Activated CD4-positive, alpha-beta memory T cell treated with anti-CD3 and anti-CD28 coated beads for 36 hours (primary cell): ENCODE data around the gene ZNF821. TPM values are rescaled to one million over a fixed set of nuclear protein-coding genes. Genes with fewer than 3 reads are reported as not detected.

Source experiments
- CTCF ChIA-PET: fragments of 350-600 bp; sonication (Branson Sonifier 250); formaldehyde crosslinking; loops from one replicate; lab custom pipeline; 2021; ENCODE audit warnings: antibody characterized with exemption, inconsistent platforms; lab: Charles Lee
- POLR2A ChIA-PET: fragments of 350-600 bp; sonication (Branson Sonifier 250); formaldehyde crosslinking; loops from one replicate; lab custom pipeline; 2021; ENCODE audit warnings: antibody characterized with exemption; lab: Charles Lee
- DNase-seq: peaks from one replicate; pipeline ENCODE4 v3.0.0-alpha.2; 2020
- H3K27ac Mint-ChIP-seq: one replicate; pipeline ENCODE4 v1.8.0; 2021; ENCODE audit warnings: mixed read lengths
- H3K27me3 Mint-ChIP-seq: one replicate; pipeline ENCODE4 v1.8.0; 2021; ENCODE audit warnings: mixed read lengths
- H3K36me3 Mint-ChIP-seq: one replicate; pipeline ENCODE4 v1.8.0; 2021; ENCODE audit warnings: mixed read lengths
- H3K4me1 Mint-ChIP-seq: one replicate; pipeline ENCODE4 v1.8.0; 2021; ENCODE audit warnings: low read depth, mixed read lengths
- H3K4me3 Mint-ChIP-seq: one replicate; pipeline ENCODE4 v1.8.0; 2021; ENCODE audit warnings: mild to moderate bottlenecking, mixed read lengths
- H3K9me3 Mint-ChIP-seq: one replicate; pipeline ENCODE4 v1.8.0; 2021; ENCODE audit warnings: mixed read lengths
- intact Hi-C: fragments of 100-400 bp; cut with micrococcal nuclease; formaldehyde crosslinking; loops from one replicate; pipeline ENCODE4 v1.15.1; 2023
- total RNA-seq, 2 experiments: library from RNA; stranded (reverse); gene quantifications; one replicate each; pipeline ENCODE4 v1.2.3, GENCODE V29; 2021

The ZNF821 gene
- total RNA-seq, 2 experiments from 2014 or later, result 6.8 to 7.3 TPM

DNA sequence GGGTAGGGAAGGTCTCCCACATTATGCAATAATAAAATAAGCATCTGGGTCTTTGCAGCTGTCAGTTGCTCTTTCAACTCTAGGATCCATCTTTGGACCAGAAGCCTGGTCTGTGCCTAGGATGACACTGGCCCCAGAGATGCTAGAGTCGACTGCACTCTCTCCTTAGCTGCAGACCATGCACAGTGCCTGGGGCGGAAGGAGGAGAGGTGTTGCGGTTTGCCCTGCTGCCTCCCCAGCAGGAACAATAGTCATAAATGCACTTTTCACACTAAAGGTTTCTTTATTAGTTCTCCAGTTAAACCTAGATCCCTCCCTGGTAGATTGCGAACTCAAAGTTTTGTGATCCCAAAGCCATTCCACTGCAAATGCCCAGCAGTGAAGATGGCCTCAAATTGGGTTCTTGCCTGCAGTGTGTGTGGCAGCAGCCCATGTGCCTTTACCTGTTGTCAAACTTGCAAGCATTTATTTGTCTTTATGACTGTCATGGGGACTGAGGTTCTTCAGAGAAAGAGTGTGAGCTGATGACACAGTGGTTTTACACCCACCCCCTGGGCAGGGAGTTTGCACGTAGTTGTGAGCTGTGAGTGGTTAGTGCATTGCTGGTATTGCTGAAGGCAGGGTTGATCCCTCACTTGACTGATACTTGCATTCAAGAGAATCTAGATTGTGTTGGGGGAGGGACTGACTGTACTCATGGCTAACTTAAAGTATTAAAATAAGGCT, 27.9 kb downstream of the ZNF821 start:
- peak overlapping the region; percentile 86 for H3K27ac Mint-ChIP-seq
- peaks cover 23% of the 10 kb centered on the region for H3K36me3 Mint-ChIP-seq
- ChIA-PET POLR2A (interaction anchor here (1.2 kb wide), 1 partner anchor 14 kb away, joined by 5 read pairs; no protein-coding TSS in a partner anchor), CTCF (interaction anchor here (1.6 to 6.4 kb wide), 3 partner anchors 9 to 106 kb away, joined by 4 to 34 read pairs (median 9); partner anchors contain the start of gene ZNF821)
- H3K4me3 Mint-ChIP-seq, result no peak overlapping the region
- intact Hi-C loops, result loop anchor here (1.0 kb wide), 3 partner anchors 11 to 26 kb away; partner anchors contain the start of gene ATXN1L
- peaks cover 50% of the 10 kb centered on the region for H3K4me1 Mint-ChIP-seq
- DNase-seq, result peak; percentile 72
- H3K27me3 Mint-ChIP-seq, result no peaks in the 10 kb centered on the region
- no peaks in the 10 kb centered on the region for H3K9me3 Mint-ChIP-seq

DNA sequence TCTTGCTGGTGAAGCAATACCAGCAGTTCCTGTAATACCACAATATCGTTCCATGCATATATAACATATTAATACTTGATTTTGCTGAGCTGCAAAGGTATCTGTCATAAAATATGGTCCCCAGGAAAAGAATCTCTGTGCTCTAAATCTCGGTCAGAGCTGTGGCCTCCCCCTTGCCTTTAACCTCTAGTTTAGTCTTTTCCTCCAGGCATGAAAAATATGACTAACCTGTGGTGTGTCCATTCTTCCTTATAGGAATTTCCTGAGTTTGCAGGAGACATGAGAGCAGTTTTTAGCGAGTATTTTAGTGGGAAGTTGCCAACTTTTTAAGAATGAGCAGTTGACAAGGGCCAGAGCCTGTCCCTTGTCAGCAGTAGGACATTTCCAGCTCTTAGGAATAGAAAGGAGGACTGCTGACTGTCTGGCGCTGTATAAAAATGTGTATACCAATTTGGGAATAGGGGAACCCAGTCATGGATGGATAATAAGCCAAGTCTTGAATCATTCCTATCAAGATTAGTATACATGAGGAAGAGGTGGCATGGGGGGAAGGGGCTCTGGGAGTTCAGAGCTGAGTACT, 29.5 kb downstream of the ZNF821 start:
- POLR2A ChIA-PET, result no interaction called here
- H3K27me3 Mint-ChIP-seq, result no peaks in the 10 kb centered on the region
- H3K27ac Mint-ChIP-seq, result peak overlapping the region; percentile 77
- H3K4me1 Mint-ChIP-seq, result peaks cover 50% of the 10 kb centered on the region
- no peak for DNase-seq
- CTCF ChIA-PET, result interaction anchor here (6.4 kb wide), 1 partner anchor 29 kb away, joined by 34 read pairs; the partner anchor contains the start of gene ZNF821
- H3K4me3 Mint-ChIP-seq, result no peak overlapping the region
- H3K9me3 Mint-ChIP-seq, result no peaks in the 10 kb centered on the region
- intact Hi-C loops, result no loop called here
- H3K36me3 Mint-ChIP-seq, result peaks cover 34% of the 10 kb centered on the region

DNA sequence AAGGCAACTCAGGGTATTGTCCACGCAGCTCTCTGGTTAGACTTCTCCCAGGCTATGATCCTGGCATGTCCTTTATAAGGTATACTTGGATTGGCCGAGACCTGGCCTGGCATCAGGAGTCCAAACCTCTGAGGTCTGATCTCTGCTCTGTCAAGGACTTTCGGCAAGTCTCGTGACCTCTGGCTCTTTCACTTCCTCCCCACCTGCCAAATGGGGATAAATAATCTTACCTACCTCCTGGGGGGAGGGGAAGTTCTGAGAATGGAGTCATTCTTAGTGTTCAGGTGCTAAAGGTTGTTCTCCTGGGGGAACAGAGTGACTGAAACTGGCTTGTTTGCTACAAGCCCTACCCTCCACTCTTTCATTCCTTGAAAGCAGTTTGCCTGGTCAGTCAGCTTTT, 30.6 kb downstream of the ZNF821 start:
- Mint-ChIP-seq H3K27me3 (no peaks in the 10 kb centered on the region), H3K4me3 (no peak overlapping the region), H3K4me1 (peaks cover 52% of the 10 kb centered on the region), H3K9me3 (no peaks in the 10 kb centered on the region), H3K36me3 (peaks cover 35% of the 10 kb centered on the region), H3K27ac (peak overlapping the region; percentile 67)
- ChIA-PET POLR2A (no interaction called here), CTCF (interaction anchor here (1.5 to 6.4 kb wide), 2 partner anchors 29 to 30 kb away, joined by 4 to 34 read pairs; partner anchors contain the start of gene ZNF821)
- intact Hi-C loops, result no loop called here
- no peak for DNase-seq

DNA sequence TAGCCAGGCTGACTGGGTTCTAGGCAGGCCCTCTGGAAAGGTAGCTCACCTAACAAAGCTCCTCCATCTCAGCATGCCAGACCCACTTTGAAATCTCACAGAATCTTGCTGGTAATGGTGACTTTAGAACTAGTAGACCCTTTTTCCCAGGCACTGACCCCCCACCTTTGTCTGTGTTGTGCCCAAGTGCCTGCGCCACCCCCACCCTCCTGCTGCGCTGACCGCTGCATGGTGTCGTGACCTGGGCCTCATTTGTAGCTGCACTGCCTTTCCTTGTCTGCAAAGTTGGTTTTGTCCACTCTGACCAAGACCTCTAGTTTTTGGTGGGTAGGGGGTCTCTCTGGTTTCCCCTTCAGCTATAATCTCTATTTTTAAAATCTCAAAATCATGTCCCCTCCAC, 31.4 kb downstream of the ZNF821 start:
- no peaks in the 10 kb centered on the region for H3K9me3 Mint-ChIP-seq
- DNase-seq, result no peak
- peaks cover 40% of the 10 kb centered on the region for H3K36me3 Mint-ChIP-seq
- H3K4me3 Mint-ChIP-seq, result no peak overlapping the region
- H3K27me3 Mint-ChIP-seq, result no peaks in the 10 kb centered on the region
- ChIA-PET POLR2A (interaction anchor here (1.5 kb wide), 1 partner anchor 9 kb away, joined by 3 read pairs; no protein-coding TSS in a partner anchor), CTCF (interaction anchor here (1.5 kb wide), 1 partner anchor 30 kb away, joined by 4 read pairs; no protein-coding TSS in a partner anchor)
- peaks cover 58% of the 10 kb centered on the region for H3K4me1 Mint-ChIP-seq
- intact Hi-C loops, result no loop called here
- no peak overlapping the region for H3K27ac Mint-ChIP-seq

DNA sequence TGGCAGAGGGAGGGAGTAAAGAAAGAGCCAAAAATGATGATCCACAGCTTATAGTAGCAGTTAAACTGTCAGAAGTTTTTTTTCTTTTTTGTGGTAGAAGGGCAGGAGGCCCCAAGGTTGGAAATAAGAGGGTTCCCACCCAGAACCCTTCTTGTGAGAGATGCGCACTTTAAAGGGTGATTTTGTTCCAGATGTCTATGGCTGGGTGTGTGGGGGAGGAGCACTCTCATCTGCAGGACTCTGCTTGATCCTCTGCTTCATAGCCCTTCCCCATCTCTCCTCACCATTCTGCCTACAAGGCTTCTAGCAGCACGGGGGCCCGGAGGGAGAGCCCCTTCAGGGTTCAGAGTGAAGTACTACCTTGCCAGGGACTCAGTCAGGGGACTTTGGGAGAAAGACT, 31.8 kb downstream of the ZNF821 start:
- Mint-ChIP-seq H3K4me1 (peaks cover 60% of the 10 kb centered on the region), H3K9me3 (no peaks in the 10 kb centered on the region), H3K27ac (no peak overlapping the region), H3K27me3 (no peaks in the 10 kb centered on the region), H3K4me3 (no peak overlapping the region), H3K36me3 (peaks cover 40% of the 10 kb centered on the region)
- ChIA-PET POLR2A (interaction anchor here (1.5 kb wide), 1 partner anchor 9 kb away, joined by 3 read pairs; no protein-coding TSS in a partner anchor), CTCF (interaction anchor here (1.5 kb wide), 1 partner anchor 30 kb away, joined by 4 read pairs; no protein-coding TSS in a partner anchor)
- no peak for DNase-seq
- intact Hi-C loops, result no loop called here

DNA sequence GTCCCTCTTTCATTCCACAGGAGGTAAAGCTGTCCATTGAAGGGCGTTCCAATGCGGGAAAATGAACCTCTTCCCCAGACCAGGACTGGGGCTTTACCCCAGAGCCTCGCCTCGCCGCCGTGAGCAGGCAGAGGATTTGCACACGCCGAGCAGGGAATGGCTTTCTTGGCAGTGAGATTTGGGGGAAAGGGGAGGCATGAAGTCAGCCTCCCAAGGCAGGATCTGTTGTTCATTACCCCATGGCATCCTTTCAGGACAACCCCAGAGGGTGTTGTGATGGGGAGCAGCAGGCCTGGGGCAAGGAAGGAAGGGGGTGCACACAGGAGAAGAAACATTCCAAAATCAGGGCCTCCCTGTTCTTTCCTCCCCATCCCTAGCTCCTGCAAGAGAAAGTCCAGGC, 32.2 kb downstream of the ZNF821 start:
- H3K27me3 Mint-ChIP-seq, result no peaks in the 10 kb centered on the region
- H3K9me3 Mint-ChIP-seq, result no peaks in the 10 kb centered on the region
- CTCF ChIA-PET, result interaction anchor here (1.5 to 1.6 kb wide), 2 partner anchors 31 kb away, joined by 4 read pairs; no protein-coding TSS in a partner anchor
- no peak overlapping the region for H3K27ac Mint-ChIP-seq
- peaks cover 62% of the 10 kb centered on the region for H3K4me1 Mint-ChIP-seq
- POLR2A ChIA-PET, result interaction anchor here (1.5 kb wide), 1 partner anchor 9 kb away, joined by 3 read pairs; no protein-coding TSS in a partner anchor
- no peak overlapping the region for H3K4me3 Mint-ChIP-seq
- no peak for DNase-seq
- intact Hi-C loops, result no loop called here
- peaks cover 40% of the 10 kb centered on the region for H3K36me3 Mint-ChIP-seq

DNA sequence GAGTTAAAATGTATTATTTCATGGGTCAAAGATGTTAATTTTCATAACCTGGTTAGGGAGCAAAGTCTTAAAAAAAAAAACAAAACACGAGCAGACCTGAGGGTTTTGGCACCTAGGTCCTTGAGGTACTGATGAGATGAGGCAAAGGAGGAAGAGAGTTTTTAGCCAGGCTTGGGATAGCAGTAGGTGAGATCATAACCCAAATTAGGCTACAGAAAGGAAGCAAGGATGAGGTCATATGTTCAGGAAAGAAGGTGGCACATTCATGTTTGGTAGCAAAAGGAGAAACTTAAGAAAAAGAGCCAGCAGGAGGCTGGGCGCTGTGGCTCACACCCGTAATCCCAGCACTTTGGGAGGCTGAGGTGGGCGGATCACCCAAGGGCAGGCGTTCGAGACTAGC, 35.4 kb downstream of the ZNF821 start:
- Mint-ChIP-seq H3K4me1 (peaks cover 39% of the 10 kb centered on the region), H3K36me3 (peaks cover 36% of the 10 kb centered on the region), H3K4me3 (no peak overlapping the region), H3K9me3 (no peaks in the 10 kb centered on the region), H3K27me3 (no peaks in the 10 kb centered on the region), H3K27ac (peak overlapping the region; percentile 15)
- intact Hi-C loops, result no loop called here
- POLR2A ChIA-PET, result interaction anchor here (1.3 kb wide), 1 partner anchor 41 kb away, joined by 3 read pairs; no protein-coding TSS in a partner anchor
- DNase-seq, result no peak
- CTCF ChIA-PET, result no interaction called here

DNA sequence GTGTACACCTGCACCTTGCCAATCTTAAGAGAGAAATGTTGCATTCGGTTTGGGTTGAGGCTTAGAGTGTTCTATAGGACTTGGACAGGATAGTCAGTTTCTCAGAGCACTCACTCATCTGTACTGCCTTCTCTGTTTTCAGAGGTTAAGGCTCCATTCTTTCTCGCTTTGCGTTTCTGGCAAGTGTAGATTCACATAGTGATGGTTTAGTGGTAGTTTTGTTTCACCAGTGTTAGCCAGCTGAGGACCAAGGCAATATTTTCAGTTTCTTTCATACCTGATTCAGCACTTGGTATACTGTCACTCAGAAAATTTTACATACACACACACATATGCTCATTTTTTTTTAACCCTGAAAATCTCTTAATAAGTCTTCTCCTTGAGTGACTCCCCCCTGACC, 36.9 kb downstream of the ZNF821 start:
- peak overlapping the region; percentile 91 for H3K4me3 Mint-ChIP-seq
- peak overlapping the region; percentile 72 for H3K27ac Mint-ChIP-seq
- H3K27me3 Mint-ChIP-seq, result no peaks in the 10 kb centered on the region
- no peak for DNase-seq
- peaks cover 30% of the 10 kb centered on the region for H3K36me3 Mint-ChIP-seq
- ChIA-PET CTCF (interaction anchor here (0.9 kb wide), 1 partner anchor 35 kb away, joined by 5 read pairs; no protein-coding TSS in a partner anchor), POLR2A (interaction anchor here (1.1 kb wide), 1 partner anchor 36 kb away, joined by 5 read pairs; the partner anchor contains the start of gene ZNF821)
- intact Hi-C loops, result no loop called here
- peaks cover 41% of the 10 kb centered on the region for H3K4me1 Mint-ChIP-seq
- no peaks in the 10 kb centered on the region for H3K9me3 Mint-ChIP-seq

DNA sequence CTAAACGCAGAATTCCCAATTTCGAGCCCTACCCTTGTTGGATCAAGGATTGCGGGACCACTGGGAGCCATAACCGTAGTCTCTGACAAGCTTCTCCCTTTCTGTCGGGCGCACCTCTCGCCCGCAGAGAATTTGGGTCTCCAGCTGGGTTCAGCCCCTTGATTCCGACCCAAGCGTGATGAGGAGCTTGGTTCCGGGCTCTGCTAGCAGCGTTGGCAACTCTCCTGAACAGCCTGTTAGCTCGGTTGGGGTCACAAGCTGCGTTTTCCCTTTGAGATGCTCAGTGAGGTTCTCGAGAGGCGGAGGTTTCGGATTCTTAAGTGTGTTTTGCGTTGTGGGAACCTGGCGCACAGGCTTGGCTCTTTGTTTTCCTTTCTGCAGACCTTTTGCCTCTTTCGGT, 37.6 kb downstream of the ZNF821 start:
- peak overlapping the region; percentile 72 for H3K27ac Mint-ChIP-seq
- H3K4me1 Mint-ChIP-seq, result peaks cover 41% of the 10 kb centered on the region
- peak overlapping the region; percentile 91 for H3K4me3 Mint-ChIP-seq
- H3K36me3 Mint-ChIP-seq, result peaks cover 29% of the 10 kb centered on the region
- peak; percentile 45 for DNase-seq
- POLR2A ChIA-PET, result interaction anchor here (1.0 to 1.1 kb wide), 2 partner anchors 37 to 38 kb away, joined by 4 to 5 read pairs; partner anchors contain the start of genes AP1G1 and ZNF821
- no peaks in the 10 kb centered on the region for H3K9me3 Mint-ChIP-seq
- no peaks in the 10 kb centered on the region for H3K27me3 Mint-ChIP-seq
- CTCF ChIA-PET, result interaction anchor here (0.9 kb wide), 1 partner anchor 36 kb away, joined by 5 read pairs; no protein-coding TSS in a partner anchor
- intact Hi-C loops, result no loop called here

DNA sequence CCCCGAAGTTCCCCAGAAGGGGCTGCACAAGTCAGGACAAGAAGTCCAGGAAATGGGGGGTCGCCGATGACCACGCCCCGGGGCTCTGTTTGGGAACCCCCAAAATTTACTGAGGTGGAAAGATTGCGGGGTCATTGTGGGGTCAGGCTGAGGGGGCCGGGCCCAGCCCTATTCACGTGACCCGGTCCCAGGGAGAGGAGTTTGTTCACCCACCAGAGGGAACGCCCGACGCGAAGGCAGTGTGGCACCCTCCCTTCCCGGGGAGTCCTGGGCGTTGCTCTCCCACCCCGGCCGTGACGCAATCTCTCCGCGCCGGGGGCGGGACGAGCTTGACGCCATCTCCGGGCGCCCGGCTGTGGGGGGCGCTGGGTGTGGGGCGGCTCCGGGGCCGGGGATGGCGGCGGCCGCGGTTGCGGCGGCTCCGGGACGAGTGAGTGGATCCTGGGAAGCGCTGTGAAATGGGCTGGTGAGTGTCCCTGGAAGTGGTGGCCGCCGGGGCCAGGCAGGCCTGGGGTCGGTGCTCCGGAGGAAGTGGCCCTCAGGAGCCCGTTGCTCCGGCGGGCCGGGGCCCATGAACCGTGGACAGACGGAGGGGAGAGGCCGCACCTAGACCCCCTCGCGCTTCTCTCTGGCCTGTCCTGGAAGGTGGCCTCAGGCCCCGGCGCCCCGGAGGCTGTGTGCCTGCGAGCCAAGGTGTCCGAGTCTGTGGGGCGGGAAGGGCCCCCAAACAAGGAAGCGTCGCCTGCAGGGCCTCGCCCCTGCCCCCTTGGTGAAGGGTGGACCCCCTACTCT, 38.1 kb downstream of the ZNF821 start, which contains the start of gene ATXN1L:
Gene ATXN1L (plus strand): TSS at position 338 of the 792 bp plus-strand sequence. CDS start 3,765 bp downstream, outside the sequence.
- intact Hi-C loops, result loop anchor here (1.0 kb wide), 2 partner anchors 10 to 49 kb away; partner anchors contain the start of gene IST1
- CTCF ChIA-PET, result interaction anchor here (0.9 kb wide), 1 partner anchor 36 kb away, joined by 5 read pairs; no protein-coding TSS in a partner anchor
- peak within 1 kb of the TSS; percentile 92 for H3K27ac Mint-ChIP-seq
- peaks cover 23% of the 10 kb centered on the region for H3K36me3 Mint-ChIP-seq
- DNase-seq, result peak; percentile 95
- H3K4me3 Mint-ChIP-seq, result peak within 1 kb of the TSS; percentile 91
- H3K27me3 Mint-ChIP-seq, result no peaks in the 10 kb centered on the region
- peaks cover 41% of the 10 kb centered on the region for H3K4me1 Mint-ChIP-seq
- no peaks in the 10 kb centered on the region for H3K9me3 Mint-ChIP-seq
- POLR2A ChIA-PET, result interaction anchor here (1.0 to 1.1 kb wide), 2 partner anchors 37 to 38 kb away, joined by 4 to 5 read pairs; partner anchors contain the start of genes AP1G1 and ZNF821

DNA sequence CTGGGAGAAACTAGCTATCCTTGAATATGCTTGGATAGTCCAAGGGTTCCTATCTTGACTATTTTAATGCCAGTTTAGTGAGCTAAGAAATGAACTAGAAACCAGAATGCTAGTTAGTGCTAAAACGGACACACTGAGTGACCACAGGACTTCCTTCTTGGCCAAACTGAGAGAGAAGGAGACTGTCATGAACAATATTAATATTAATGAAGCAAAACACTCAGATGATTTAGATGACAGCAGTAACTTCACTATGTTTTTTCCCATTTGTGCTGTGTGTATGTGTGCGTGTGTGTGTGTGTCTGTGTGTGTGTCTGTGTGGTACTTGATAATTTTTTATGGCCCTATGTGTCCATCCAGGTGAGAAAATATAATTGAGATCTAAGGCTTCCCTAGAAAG, 40.4 kb downstream of the ZNF821 start:
- CTCF ChIA-PET, result interaction anchor here (0.8 to 1.5 kb wide), 5 partner anchors 35 to 278 kb away, joined by 3 to 8 read pairs (median 5); partner anchors contain the start of gene AP1G1
- Mint-ChIP-seq H3K4me1 (peaks cover 40% of the 10 kb centered on the region), H3K4me3 (no peak overlapping the region)

More for the DNA sequence above, 40.4 kb downstream of the ZNF821 start:
- intact Hi-C loops, result no loop called here
- Mint-ChIP-seq H3K9me3 (no peaks in the 10 kb centered on the region), H3K36me3 (peaks cover 7% of the 10 kb centered on the region), H3K27me3 (no peaks in the 10 kb centered on the region), H3K27ac (peak overlapping the region; percentile 13)
- DNase-seq, result no peak
- POLR2A ChIA-PET, result interaction anchor here (0.8 to 2.1 kb wide), 4 partner anchors 9 to 50 kb away, joined by 3 to 7 read pairs (median 4); partner anchors contain the start of gene AP1G1
